NCI-H748 treated with DMSO at 0.1 percent for 48 hours (cell line): ENCODE data around the gene FFAR1.
"Not testable (repeated sequence)": the region's sequence is repeated elsewhere in the genome, so short reads cannot be mapped to it uniquely, and the experiment has no call there.

ENCODE experiments used
- DNase-seq: peaks from one replicate; lab custom pipeline; 2025; lab: John Stamatoyannopoulos, UW

FFAR1 gene

DNA sequence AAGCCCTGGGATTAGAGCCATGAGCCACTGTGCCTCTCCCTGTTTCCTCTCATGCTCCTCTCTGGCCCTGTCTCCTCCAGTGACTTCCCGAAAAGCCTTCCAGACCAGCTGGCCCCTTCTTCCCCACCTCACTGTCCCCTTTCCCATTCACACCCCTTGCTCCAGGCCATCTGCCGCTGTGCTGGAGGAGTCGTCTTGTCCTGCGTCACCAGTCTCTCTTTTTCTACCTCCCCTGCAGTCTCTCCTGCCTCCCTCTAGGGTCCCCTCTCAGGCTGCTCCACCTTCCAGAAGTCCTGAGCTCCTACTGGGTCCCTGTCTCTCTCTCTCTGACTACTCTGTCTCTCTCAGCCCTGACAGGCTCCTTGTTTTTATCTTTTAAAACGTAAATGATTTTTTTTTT, 5.3 kb upstream of the FFAR1 start:
- no peak for DNase-seq

DNA sequence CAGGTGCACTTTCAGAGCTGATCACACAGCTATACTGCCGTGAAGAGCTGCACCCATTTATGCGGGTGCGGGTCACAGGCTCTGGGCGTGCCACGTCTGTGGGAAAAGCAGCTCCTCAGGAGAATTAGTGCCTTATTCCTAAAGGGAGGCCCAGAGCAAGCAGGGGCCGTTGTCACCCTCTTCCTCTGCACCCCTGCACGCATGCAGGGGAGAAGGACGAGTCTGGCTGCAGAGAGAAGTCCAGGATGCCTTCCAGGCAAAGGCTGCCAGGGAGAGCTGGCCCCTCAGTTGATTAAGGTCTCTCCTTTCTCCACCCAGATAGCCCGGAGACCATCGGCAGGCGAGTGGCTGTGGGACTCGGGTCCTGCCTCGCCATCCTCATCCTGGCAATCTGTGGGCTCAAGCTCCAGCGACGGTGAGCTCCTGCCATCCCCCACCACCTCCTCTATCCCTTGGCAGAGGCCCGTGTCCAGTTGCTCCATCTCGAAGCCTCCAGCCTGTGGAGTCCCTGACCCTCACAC, 3.1 kb upstream of the FFAR1 start:
- DNase-seq: no peak

DNA sequence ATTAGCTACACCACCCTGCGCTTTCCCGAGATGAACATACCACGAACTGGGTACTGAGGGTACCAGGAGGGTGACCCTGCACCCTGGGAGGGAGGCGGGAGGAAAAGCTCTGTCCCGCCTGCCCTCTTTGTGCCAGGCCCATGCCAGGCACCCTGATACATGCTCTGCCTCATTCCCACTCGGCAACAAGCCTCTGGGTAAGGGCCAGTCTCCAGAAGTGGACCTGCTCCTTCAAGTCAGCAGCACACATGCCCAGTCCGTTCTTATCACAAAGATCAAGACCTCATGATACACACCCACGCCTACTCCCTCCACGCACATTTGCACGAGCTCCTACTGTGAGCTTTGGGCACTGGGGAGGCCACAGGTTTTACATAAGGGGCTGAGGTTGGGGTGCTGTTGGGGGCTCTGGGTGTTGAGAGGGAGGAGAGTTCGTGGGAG, 2.0 kb upstream of the FFAR1 start:
- DNase-seq: no peak

DNA sequence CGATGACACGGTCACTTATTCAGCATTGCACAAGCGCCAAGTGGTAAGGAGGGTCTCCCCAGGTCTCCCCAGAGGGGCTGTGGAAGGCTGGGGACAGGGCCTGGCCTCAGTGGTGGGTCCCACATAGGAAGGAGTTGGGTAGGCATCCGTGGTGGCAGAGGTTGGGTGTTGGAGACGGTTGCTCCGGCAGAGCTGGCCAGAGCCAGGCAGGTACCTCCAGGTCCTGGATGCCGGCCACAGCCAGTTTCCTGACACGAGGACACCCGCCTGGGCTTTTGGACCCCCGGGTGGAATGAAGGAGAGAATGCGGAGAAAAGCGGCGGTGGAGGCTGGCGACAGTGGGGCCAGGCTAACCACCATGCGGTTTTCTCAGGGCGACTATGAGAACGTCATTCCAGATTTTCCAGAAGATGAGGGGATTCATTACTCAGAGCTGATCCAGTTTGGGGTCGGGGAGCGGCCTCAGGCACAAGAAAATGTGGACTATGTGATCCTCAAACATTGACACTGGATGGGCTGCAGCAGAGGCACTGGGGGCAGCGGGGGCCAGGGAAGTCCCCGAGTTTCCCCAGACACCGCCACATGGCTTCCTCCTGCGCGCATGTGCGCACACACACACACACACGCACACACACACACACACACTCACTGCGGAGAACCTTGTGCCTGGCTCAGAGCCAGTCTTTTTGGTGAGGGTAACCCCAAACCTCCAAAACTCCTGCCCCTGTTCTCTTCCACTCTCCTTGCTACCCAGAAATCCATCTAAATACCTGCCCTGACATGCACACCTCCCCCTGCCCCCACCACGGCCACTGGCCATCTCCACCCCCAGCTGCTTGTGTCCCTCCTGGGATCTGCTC, 1.3 kb upstream of the FFAR1 start:
- DNase-seq: no peak

DNA sequence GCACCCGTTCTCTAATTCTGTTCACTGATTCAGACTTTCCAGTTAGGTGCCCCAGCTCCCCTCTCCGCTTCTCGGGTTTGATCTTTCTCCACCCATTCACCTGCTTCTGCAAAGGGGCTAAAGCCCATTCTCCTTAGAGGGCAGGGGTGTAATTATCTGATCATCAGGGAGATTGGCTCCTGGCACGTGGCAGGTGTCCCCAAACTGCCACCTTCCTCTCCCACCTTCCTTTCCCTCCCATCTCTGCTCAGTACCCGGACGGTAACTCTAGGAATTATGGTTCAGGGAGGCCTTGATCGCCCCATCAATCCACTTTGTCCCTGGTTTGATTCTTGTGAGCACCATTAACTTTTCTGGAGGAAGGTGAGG, 212 bp downstream of the FFAR1 start:
- no peak for DNase-seq

DNA sequence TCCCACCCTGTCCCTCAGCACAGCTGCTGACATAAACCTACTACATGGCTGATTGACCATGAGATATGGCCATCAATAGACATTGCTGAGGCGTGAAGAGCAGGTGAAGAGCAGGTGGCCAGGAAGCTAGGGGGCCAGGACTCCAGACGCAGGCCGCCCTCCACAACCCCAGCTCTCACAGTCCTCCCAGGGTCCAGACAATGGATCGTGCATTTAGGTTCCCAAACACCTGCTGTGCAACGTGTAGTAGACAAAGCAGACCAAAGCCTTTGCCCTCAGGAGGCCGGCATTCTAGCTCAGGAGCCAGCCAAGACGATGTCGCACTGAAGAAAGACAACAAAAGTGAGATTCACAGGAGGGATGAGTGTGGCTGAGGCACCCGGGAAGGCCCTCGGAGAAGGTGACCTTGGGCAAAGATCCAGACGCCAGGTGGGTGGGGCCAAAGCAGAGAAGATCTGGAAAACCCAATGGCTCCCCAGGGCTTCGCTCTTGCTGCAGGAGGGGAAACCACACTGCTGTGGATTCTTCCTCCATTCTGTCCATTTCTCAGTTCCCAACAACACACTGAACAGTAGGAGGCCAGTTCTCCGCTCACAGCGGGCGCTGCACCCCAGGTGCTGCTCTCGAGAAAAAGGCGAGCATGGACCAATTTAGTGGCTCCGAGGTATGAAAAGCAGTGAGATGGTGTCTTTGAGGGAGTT, 1.4 kb downstream of the FFAR1 start:
- DNase-seq: no peak

DNA sequence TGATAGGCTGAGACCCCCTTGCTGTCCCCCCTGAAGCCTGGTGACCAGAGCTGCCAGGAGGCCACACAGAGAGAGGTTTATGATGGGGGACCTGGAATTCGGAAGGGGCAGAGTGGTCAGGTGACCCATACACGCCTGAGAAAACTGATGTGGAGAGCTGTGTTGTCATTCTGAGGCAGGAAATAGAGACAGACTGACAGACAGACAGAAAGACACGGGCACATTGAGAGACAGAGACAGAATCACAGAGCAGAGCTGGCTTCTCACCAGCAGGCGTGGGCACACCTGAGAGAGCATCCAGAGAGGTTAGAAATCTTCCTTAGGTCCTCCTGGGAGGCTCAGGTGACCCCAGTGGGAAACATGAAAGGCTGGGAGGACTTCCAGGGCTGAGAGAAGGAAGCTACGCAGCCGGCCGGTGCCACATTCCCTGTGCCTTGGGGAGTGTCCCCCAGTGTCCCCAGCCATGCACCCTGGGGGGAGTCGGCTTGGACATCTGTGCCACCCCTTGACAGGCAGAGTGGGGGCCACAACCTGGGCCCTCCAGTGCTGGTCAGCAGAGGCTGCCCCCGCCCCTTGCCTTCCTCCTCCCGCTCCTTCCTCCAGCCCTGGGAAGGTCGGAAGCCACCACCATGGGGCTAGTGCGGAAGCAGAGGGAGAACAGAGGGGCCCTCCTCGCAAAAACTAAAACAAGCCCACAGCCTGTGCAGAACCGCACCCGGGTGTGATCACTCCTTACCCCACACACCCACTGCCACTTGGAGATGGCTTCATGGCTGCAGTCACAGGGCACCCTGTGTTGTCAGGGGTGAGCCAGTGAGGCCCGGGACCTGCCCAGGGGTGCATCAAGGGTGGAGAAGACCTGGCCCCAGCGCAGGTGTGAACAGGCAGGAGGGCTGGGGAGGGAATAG, 2.2 kb downstream of the FFAR1 start:
- no peak for DNase-seq

DNA sequence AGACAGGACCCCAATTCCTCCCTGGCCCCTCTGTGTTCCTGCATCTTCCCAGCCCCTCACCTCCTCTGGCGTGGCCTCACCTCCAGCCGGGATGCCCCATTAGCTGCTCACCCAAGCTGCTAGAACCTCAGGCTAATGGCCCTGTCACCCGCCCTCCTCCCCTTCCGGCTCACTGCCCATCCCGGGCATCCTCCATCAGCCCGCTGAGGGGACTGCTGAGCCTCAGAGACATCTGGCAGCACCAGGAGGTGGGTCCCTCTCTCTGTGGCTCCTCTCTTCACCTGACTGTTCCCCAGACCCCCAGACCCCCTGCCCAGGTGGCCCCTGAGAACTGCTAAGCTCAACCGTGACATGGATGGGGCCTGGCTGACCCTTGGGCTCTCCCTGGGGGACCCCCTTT, 2.9 kb downstream of the FFAR1 start:
- no peak for DNase-seq

DNA sequence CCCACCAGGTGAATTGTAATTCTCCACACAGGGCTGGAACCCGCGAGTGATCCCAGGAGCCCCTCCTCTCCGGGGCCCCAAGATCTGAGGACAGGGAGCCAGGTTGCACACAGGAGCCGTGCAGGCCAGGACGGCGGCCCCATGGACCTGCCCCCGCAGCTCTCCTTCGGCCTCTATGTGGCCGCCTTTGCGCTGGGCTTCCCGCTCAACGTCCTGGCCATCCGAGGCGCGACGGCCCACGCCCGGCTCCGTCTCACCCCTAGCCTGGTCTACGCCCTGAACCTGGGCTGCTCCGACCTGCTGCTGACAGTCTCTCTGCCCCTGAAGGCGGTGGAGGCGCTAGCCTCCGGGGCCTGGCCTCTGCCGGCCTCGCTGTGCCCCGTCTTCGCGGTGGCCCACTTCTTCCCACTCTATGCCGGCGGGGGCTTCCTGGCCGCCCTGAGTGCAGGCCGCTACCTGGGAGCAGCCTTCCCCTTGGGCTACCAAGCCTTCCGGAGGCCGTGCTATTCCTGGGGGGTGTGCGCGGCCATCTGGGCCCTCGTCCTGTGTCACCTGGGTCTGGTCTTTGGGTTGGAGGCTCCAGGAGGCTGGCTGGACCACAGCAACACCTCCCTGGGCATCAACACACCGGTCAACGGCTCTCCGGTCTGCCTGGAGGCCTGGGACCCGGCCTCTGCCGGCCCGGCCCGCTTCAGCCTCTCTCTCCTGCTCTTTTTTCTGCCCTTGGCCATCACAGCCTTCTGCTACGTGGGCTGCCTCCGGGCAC, 3.9 kb downstream of the FFAR1 start:
- DNase-seq: no peak

DNA sequence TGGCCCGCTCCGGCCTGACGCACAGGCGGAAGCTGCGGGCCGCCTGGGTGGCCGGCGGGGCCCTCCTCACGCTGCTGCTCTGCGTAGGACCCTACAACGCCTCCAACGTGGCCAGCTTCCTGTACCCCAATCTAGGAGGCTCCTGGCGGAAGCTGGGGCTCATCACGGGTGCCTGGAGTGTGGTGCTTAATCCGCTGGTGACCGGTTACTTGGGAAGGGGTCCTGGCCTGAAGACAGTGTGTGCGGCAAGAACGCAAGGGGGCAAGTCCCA, 4.4 kb downstream of the FFAR1 start:
- DNase-seq: no peak

DNA sequence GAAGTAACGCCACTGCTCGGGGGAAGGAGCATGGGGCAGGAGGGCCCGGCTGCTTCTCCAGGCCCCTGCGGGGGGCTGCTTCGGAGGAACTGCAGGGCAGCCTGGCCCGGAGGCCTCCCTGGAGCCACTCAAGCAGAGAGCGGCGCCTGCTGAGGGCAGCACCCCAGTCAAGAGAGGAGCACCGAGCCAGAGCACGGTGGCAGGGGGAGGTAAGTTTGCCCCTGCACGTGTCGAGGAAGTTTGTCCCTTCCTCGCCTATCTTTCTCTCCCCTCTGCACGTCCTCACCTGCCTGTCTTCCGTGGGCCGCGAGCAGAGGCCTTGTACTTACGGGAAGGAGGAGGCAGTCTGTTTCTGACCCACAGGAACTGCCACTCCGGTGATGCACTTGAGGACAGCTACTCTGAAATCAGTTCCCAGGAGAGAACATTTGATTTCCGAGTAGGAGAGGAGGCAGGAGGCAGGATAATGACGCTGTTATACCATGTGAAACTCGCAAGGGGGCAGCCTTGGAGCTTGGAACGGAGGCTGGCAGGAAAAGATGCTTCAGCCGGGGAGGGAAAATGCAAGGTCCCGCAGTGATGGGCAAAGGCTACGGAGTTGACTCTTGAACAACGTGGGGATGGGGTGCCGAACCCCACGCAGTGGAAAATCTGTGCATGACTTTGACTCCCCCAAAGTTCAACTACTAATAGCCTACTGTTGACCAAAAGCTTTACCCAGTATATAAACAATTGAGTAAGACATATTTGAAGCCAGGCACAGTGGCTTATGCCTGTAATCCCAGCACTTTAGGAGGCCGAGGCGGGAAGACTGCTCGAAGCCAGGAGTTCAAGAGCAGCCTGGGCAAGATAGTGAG, 5.0 kb downstream of the FFAR1 start:
- peak; percentile 70 for DNase-seq

DNA sequence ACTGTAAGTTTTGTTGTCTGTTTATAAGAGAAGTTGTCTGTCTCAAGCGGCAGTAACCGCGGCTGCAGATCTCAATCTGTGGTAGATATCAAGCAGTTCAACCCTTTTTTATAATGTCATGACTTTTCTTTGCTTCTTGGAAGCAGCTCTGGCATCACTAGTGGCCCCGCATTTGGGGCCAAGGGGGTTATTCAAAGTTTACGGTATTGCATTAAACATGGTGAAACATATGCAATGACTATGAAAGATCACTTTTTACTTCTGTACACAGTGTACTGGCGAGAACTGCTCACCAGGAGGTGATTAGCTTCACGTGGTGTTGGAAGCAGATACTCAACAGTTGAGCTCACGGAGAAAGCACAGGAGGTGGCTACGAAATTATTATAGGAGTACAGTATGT, 5.9 kb downstream of the FFAR1 start:
- DNase-seq: no peak

DNA sequence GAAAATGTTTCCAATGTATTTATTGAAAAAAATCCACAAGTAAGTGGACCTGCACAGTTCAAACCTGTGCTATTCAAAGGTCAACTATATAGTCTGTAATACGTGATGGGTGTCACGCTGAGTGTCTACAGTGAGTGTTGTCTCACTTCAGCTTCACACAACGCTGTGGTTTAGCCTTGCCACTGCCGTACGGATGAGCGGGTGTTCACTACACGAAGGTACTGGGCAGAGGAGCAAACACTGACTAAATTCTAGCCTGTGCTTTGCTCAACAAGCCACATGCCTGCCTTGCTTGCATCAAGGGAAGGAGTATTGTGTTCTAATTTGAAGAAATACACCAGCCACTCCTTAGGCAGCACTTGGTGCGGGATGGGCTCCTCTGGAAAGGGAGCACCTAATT, 7.2 kb downstream of the FFAR1 start:
- no peak for DNase-seq

DNA sequence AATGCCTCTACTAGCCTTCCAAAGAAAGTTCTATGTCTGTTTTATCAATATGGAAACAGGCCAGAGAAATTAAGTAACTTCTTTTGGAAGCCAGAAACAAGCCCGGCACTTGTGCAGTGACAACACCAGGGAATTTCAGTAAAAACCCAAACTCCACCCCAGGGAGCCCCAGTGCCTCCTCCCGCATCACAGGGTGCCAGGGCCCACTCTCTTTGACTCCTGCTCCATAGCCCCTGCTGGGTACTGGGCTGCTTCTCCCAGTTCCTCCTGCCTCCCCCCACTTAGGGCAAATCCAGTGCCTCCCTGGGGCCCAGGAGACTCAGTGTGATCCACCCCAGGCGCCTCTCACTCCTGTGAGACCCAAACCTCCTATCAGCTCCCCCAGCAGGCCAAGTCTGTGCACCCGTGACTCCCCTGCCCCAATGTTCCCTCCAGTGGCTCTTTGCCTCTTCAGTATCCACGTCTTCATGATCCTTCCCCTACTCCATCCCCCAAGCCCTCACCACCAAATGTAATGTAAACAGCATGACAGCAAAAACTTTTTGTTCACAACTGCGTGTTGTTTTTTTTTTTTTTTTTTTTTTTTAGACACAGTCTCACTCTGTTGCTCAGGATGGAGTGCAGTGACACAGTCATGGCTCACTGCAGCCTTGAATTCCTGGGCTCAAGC, 8.2 kb downstream of the FFAR1 start:
- no peak for DNase-seq

DNA sequence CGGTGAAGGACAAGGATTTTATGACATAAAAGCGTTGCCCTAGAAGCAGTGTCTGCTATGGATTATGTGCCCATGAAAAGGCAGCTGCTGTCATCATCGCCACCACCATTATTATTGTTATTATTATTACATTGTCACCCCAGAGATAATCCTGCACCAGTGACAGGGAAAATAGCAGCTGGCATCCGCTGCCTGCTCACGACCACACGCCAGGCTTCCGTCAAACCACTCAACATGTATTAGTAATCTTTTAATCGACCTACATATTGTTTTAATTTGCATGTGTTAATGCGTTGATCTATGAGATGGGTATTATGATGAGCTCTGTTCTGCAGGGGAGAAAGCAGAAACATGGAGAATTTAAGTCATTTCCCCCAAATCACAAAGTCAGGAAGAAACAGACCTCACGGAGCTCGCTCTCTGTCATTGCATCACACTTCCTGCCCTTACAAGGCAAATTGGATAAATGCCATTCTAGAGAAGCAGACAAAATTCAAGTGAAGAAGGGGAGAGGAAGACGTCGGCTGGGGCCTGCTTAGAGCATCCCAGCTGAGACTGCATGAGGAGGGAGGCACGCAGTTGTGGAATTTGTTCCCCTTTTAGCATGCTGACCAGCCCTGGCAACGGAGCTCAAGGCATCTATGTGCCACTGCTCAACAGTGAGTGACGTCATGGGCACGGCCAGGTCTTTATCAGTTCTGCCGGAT, 10.3 kb downstream of the FFAR1 start, which contains the start of gene FFAR3:
Gene FFAR3 (plus strand): TSS at position 594 of the 707 bp plus-strand sequence. CDS start 431 bp downstream, outside the sequence.
- no peak for DNase-seq

DNA sequence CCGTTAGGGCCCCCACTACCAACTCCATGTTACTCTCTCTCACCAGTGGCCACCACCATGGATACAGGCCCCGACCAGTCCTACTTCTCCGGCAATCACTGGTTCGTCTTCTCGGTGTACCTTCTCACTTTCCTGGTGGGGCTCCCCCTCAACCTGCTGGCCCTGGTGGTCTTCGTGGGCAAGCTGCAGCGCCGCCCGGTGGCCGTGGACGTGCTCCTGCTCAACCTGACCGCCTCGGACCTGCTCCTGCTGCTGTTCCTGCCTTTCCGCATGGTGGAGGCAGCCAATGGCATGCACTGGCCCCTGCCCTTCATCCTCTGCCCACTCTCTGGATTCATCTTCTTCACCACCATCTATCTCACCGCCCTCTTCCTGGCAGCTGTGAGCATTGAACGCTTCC, 11.1 kb downstream of the FFAR1 start:
- DNase-seq: not testable (repeated sequence)

DNA sequence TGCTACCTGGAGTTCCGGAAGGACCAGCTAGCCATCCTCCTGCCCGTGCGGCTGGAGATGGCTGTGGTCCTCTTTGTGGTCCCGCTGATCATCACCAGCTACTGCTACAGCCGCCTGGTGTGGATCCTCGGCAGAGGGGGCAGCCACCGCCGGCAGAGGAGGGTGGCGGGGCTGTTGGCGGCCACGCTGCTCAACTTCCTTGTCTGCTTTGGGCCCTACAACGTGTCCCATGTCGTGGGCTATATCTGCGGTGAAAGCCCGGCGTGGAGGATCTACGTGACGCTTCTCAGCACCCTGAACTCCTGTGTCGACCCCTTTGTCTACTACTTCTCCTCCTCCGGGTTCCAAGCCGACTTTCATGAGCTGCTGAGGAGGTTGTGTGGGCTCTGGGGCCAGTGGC, 11.7 kb downstream of the FFAR1 start:
- DNase-seq: not testable (repeated sequence)

DNA sequence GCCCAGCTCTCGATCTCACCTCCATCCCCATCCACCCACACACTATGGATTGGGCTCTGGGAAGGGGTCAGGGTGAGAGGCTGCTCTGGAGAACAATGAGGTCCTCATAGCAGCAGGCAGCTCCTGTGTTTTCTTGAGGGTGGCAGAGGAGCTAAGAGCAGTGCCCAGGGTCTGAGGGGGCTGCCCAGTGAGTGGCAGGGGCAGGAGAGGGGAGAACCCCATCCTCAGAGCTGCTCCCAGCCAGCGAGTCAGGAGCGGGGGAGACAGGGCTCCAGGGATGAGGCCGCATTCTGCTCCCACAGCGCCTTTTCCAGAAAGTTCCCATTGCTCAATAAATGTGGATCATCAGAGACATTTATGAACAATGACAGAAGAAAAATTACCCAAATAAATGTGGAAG, 12.4 kb downstream of the FFAR1 start:
- DNase-seq: not testable (repeated sequence)

DNA sequence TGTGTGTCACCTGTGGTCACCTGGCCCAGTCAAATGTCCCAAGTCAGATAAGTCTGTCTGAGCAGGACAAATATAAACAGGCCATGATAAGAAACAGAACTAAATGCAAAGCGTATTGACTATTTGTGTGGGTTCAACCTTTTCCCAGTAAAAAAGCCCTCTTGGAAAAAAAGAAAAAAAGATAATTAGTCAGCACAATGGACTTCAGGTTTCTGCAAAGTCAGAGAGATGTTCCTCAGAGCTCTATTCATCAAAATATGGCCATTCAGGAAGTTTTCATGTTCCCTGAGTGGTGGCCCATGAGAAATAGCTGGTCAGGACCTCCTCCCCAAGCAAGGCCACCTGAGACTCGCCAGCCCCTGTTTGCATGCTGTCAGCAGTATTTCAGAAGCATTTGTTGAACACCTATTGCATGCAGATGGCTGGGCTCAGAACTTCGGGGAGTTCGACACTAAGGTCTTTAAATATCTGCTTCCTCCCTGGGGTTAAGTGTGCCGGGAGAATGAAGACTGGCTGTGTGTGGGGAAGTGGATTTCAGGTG, 13.2 kb downstream of the FFAR1 start:
- no peak for DNase-seq
